Measurements from ENCODE around the gene ESR1.
"Not testable (repeated sequence)": the region's sequence is repeated elsewhere in the genome, so short reads cannot be mapped to it uniquely, and the experiment has no call there.

The ESR1 gene

DNA sequence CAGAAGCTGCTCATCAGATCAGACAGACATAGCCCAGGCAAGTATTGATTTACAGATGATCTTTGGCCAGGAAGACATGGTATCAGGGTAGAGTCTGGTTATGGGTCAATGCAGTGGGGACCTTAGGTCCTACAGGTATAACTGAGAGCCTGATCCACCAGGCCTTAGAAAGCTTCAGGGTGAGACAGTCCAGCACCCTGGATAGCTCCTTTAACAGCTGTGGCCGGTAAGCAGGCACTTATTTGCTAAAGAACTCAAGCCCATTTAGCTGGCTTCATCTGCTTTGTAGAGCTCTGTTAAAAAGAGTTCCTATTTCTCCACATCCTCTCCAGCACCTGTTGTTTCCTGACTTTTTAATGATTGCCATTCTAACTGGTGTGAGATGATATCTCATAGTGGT is 39.6 kb downstream of the ESR1 start:
- no peak overlapping the region for H2AFZ ChIP-seq
- H3K27me3 ChIP-seq (ENCODE audit: control insufficient read depth, insufficient read depth, low read length): no peaks in the 10 kb centered on the region
- no peak overlapping the region for H3K9ac ChIP-seq
- no peaks in the 10 kb centered on the region for H3K36me3 ChIP-seq (ENCODE audit: control insufficient read depth, insufficient read depth, low read length)
- H3K4me2 ChIP-seq (ENCODE audit: low read length): no peak overlapping the region
- no peaks in the 10 kb centered on the region for H3K79me2 ChIP-seq
- H3K4me3 ChIP-seq (ENCODE audit: low read depth, low read length): no peak overlapping the region
- H3K27ac ChIP-seq: no peak overlapping the region
- TF ChIP-seq, protein P1, sequence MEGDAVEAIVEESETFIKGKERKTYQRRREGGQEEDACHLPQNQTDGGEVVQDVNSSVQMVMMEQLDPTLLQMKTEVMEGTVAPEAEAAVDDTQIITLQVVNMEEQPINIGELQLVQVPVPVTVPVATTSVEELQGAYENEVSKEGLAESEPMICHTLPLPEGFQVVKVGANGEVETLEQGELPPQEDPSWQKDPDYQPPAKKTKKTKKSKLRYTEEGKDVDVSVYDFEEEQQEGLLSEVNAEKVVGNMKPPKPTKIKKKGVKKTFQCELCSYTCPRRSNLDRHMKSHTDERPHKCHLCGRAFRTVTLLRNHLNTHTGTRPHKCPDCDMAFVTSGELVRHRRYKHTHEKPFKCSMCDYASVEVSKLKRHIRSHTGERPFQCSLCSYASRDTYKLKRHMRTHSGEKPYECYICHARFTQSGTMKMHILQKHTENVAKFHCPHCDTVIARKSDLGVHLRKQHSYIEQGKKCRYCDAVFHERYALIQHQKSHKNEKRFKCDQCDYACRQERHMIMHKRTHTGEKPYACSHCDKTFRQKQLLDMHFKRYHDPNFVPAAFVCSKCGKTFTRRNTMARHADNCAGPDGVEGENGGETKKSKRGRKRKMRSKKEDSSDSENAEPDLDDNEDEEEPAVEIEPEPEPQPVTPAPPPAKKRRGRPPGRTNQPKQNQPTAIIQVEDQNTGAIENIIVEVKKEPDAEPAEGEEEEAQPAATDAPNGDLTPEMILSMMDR (IDR thresholded peaks at IDR 0.05): no peak
- H3K9me3 ChIP-seq (ENCODE audit: control insufficient read depth, low read length): no peaks in the 10 kb centered on the region
- H3K4me1 ChIP-seq: no peaks in the 10 kb centered on the region

DNA sequence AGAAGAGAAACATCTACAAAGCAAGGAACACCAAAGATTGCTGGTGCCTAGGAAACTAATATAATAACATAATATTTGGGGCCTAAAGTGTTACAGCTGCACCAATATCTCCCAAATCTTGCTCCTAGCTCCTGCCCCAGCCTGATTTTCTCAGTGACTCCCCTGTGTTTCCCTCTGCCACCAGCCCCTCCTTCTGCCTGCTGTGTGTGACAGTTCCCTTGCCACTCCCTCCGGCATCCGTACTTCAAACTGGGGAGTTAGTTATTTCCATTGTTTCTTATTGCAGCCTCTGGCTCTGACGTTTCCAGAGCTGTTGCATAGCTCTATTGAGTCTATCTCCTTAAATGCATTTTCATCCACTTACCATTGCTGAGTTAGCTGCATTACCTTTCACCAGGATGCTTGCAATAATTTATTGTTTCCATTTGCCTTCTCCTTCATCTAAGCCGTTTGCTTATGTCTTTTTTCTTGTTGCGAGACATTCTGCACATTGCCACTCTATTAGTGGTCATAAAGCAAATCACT is 43.1 kb downstream of the ESR1 start:
- H3K9ac ChIP-seq: no peak overlapping the region
- no peaks in the 10 kb centered on the region for H3K9me3 ChIP-seq (ENCODE audit: control insufficient read depth, low read length)
- no peaks in the 10 kb centered on the region for H3K4me1 ChIP-seq
- no peak overlapping the region for H3K4me2 ChIP-seq (ENCODE audit: low read length)
- H3K27ac ChIP-seq: no peak overlapping the region
- H3K4me3 ChIP-seq (ENCODE audit: low read depth, low read length): no peak overlapping the region
- H3K79me2 ChIP-seq: no peaks in the 10 kb centered on the region
- H2AFZ ChIP-seq: no peak overlapping the region
- H3K27me3 ChIP-seq (ENCODE audit: control insufficient read depth, insufficient read depth, low read length): no peaks in the 10 kb centered on the region
- no peaks in the 10 kb centered on the region for H3K36me3 ChIP-seq (ENCODE audit: control insufficient read depth, insufficient read depth, low read length)
- TF ChIP-seq, protein P1 (IDR thresholded peaks at IDR 0.05): no peak

DNA sequence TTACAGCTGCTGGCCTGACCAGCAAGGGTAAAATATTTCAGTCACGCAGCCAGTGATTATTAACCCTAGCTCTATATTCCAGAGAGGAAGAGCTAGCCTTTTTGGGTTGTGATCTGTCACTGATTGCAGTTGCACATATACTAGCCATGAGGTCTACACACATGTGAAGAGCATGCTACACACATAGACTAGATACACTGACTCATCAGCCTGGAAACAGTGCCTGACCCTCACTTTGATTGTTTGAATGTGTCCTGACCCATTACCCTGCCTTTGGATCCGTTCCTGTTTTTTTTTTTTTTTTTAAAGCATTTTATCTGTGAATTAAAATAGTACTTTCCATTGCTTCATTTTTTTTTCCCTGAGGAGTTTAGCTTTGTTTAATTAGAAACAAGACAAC is 50.8 kb downstream of the ESR1 start:
- Histone ChIP-seq H3K9me3 (ENCODE audit: control insufficient read depth, low read length) (no peaks in the 10 kb centered on the region), H3K4me1 (no peaks in the 10 kb centered on the region), H3K4me2 (ENCODE audit: low read length) (no peak overlapping the region), H3K9ac (no peak overlapping the region), H3K27ac (no peak overlapping the region), H2AFZ (no peak overlapping the region), H3K4me3 (ENCODE audit: low read depth, low read length) (no peak overlapping the region), H3K36me3 (ENCODE audit: control insufficient read depth, insufficient read depth, low read length) (no peaks in the 10 kb centered on the region), H3K79me2 (no peaks in the 10 kb centered on the region), H3K27me3 (ENCODE audit: control insufficient read depth, insufficient read depth, low read length) (no peaks in the 10 kb centered on the region)
- TF ChIP-seq, protein P1 (IDR thresholded peaks at IDR 0.05): no peak

DNA sequence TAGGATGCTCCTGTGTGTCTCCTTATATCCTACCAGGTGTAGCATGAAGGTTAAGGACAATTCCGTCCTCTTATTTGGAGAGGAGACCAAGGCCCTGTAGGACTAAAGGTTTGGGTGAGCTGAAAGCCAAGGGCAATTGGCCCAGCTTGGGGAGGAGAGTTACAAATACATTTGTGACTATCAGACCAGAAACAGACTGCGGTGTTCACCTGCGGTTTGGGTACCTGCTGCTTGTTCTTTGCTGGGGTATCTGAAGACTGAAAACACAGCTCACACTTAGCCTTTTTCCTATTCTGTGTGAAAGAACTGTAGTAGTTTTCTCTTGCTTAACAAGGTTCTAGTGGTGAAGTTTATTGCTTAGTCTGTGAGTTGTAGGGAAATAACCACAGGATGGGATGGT is 55.0 kb downstream of the ESR1 start:
- Histone ChIP-seq H3K27me3 (ENCODE audit: control insufficient read depth, insufficient read depth, low read length) (no peaks in the 10 kb centered on the region), H3K9ac (no peak overlapping the region), H3K4me1 (no peaks in the 10 kb centered on the region), H3K27ac (no peak overlapping the region), H3K79me2 (no peaks in the 10 kb centered on the region), H3K9me3 (ENCODE audit: control insufficient read depth, low read length) (no peaks in the 10 kb centered on the region), H2AFZ (no peak overlapping the region), H3K36me3 (ENCODE audit: control insufficient read depth, insufficient read depth, low read length) (no peaks in the 10 kb centered on the region), H3K4me2 (ENCODE audit: low read length) (no peak overlapping the region), H3K4me3 (ENCODE audit: low read depth, low read length) (no peak overlapping the region)
- TF ChIP-seq, protein P1 (IDR thresholded peaks at IDR 0.05): no peak

DNA sequence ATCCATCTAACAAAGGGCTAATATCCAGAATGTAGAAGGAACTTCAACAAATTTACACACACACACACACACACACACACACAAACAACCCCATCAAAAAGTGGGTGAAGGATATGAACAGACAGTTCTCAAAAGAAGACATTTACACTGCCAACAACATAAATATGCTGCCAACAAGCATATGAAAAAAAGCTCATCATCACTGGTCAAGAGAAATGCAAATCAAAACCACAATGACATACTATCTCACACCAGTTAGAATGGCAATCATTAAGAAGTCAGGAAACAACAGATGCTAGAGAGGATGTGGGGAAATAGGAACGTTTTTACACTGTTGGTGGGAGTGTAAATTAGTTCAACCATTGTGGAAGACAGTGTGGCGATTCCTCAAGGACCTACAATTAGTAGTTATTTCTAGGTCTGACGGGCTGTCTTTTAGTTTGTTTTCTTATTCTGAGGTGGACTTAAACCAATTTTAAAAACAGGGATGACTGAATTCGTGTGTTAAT is 59.9 kb downstream of the ESR1 start:
- H3K9me3 ChIP-seq (ENCODE audit: control insufficient read depth, low read length); H3K27ac ChIP-seq; H3K4me1 ChIP-seq; H3K27me3 ChIP-seq (ENCODE audit: control insufficient read depth, insufficient read depth, low read length); H3K4me3 ChIP-seq (ENCODE audit: low read depth, low read length); H3K79me2 ChIP-seq; H3K4me2 ChIP-seq (ENCODE audit: low read length); H3K36me3 ChIP-seq (ENCODE audit: control insufficient read depth, insufficient read depth, low read length); H3K9ac ChIP-seq; H2AFZ ChIP-seq: not testable (repeated sequence)
